Measurements from ENCODE around the gene APOBEC4.

DNA sequence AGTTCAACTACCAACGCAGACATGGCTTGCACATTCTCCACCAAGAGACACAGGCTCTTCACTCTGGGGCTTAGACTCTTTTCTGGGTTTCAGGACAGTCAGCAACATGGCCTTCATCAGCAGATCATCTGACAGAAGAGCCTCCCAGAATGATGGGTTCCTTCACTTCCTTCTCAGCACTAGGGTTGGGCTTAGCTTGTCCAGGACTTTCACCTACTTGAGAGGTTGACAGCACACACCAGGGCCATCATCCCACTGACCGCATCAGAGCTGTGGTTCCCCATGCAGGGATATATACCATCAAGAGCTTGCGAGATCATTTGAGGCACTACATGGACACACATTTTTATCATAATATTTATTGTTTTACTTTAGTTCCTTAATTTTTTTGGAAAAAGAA, 52.5 kb downstream of the APOBEC4 start:
- TF ChIP-seq EZH2 (conservative IDR thresholded peaks at IDR 0.05; ENCODE audit: low read depth, low read length) (no peak), FOXA1 (IDR thresholded peaks at IDR 0.05) (no peak), FOXA1 (CRISPR knock-in tag; IDR thresholded peaks at IDR 0.05) (no peak), GLI4 (CRISPR knock-in tag; IDR thresholded peaks at IDR 0.05; ENCODE audit: borderline replicate concordance) (no peak), HIVEP1 (CRISPR knock-in tag; IDR thresholded peaks at IDR 0.05) (no peak), POLR2A (IDR thresholded peaks at IDR 0.05; ENCODE audit: insufficient read depth in 1 of 2, low read depth in 2 of 2, low read length in 2 of 2) (no peak), ZBTB1 (CRISPR knock-in tag; IDR thresholded peaks at IDR 0.05; ENCODE audit: borderline replicate concordance) (no peak), MXD4 (CRISPR knock-in tag; IDR thresholded peaks at IDR 0.05) (no peak), IKZF1 (IDR thresholded peaks at IDR 0.05) (no peak), NCOA2 (CRISPR knock-in tag; IDR thresholded peaks at IDR 0.05) (no peak)
- TF ChIP-seq, protein P1, sequence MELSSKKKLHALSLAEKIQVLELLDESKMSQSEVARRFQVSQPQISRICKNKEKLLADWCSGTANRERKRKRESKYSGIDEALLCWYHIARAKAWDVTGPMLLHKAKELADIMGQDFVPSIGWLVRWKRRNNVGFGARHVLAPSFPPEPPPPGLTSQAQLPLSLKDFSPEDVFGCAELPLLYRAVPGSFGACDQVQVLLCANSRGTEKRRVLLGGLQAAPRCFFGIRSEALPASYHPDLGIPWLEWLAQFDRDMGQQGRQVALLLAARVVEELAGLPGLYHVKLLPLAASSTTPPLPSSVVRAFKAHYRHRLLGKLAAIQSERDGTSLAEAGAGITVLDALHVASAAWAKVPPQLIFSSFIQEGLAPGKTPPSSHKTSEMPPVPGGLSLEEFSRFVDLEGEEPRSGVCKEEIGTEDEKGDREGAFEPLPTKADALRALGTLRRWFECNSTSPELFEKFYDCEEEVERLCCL (CRISPR knock-in tag; IDR thresholded peaks at IDR 0.05; ENCODE audit: borderline replicate concordance), result no peak
- TF ChIP-seq, protein P2, sequence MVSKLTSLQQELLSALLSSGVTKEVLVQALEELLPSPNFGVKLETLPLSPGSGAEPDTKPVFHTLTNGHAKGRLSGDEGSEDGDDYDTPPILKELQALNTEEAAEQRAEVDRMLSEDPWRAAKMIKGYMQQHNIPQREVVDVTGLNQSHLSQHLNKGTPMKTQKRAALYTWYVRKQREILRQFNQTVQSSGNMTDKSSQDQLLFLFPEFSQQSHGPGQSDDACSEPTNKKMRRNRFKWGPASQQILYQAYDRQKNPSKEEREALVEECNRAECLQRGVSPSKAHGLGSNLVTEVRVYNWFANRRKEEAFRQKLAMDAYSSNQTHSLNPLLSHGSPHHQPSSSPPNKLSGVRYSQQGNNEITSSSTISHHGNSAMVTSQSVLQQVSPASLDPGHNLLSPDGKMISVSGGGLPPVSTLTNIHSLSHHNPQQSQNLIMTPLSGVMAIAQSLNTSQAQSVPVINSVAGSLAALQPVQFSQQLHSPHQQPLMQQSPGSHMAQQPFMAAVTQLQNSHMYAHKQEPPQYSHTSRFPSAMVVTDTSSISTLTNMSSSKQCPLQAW (CRISPR knock-in tag; IDR thresholded peaks at IDR 0.05), result no peak
- TF ChIP-seq, protein P3, sequence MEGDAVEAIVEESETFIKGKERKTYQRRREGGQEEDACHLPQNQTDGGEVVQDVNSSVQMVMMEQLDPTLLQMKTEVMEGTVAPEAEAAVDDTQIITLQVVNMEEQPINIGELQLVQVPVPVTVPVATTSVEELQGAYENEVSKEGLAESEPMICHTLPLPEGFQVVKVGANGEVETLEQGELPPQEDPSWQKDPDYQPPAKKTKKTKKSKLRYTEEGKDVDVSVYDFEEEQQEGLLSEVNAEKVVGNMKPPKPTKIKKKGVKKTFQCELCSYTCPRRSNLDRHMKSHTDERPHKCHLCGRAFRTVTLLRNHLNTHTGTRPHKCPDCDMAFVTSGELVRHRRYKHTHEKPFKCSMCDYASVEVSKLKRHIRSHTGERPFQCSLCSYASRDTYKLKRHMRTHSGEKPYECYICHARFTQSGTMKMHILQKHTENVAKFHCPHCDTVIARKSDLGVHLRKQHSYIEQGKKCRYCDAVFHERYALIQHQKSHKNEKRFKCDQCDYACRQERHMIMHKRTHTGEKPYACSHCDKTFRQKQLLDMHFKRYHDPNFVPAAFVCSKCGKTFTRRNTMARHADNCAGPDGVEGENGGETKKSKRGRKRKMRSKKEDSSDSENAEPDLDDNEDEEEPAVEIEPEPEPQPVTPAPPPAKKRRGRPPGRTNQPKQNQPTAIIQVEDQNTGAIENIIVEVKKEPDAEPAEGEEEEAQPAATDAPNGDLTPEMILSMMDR (CRISPR knock-in tag; IDR thresholded peaks at IDR 0.05), result no peak
- TF ChIP-seq, protein P4, sequence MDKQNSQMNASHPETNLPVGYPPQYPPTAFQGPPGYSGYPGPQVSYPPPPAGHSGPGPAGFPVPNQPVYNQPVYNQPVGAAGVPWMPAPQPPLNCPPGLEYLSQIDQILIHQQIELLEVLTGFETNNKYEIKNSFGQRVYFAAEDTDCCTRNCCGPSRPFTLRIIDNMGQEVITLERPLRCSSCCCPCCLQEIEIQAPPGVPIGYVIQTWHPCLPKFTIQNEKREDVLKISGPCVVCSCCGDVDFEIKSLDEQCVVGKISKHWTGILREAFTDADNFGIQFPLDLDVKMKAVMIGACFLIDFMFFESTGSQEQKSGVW (CRISPR knock-in tag; IDR thresholded peaks at IDR 0.05; ENCODE audit: borderline replicate concordance), result no peak
- TF ChIP-seq, protein P5, sequence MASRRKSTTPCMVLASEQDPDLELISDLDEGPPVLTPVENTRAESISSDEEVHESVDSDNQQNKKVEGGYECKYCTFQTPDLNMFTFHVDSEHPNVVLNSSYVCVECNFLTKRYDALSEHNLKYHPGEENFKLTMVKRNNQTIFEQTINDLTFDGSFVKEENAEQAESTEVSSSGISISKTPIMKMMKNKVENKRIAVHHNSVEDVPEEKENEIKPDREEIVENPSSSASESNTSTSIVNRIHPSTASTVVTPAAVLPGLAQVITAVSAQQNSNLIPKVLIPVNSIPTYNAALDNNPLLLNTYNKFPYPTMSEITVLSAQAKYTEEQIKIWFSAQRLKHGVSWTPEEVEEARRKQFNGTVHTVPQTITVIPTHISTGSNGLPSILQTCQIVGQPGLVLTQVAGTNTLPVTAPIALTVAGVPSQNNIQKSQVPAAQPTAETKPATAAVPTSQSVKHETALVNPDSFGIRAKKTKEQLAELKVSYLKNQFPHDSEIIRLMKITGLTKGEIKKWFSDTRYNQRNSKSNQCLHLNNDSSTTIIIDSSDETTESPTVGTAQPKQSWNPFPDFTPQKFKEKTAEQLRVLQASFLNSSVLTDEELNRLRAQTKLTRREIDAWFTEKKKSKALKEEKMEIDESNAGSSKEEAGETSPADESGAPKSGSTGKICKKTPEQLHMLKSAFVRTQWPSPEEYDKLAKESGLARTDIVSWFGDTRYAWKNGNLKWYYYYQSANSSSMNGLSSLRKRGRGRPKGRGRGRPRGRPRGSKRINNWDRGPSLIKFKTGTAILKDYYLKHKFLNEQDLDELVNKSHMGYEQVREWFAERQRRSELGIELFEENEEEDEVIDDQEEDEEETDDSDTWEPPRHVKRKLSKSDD (CRISPR knock-in tag; IDR thresholded peaks at IDR 0.05; ENCODE audit: low read depth), result no peak
